ENCODE data around the gene TECPR1.

Gene TECPR1

DNA sequence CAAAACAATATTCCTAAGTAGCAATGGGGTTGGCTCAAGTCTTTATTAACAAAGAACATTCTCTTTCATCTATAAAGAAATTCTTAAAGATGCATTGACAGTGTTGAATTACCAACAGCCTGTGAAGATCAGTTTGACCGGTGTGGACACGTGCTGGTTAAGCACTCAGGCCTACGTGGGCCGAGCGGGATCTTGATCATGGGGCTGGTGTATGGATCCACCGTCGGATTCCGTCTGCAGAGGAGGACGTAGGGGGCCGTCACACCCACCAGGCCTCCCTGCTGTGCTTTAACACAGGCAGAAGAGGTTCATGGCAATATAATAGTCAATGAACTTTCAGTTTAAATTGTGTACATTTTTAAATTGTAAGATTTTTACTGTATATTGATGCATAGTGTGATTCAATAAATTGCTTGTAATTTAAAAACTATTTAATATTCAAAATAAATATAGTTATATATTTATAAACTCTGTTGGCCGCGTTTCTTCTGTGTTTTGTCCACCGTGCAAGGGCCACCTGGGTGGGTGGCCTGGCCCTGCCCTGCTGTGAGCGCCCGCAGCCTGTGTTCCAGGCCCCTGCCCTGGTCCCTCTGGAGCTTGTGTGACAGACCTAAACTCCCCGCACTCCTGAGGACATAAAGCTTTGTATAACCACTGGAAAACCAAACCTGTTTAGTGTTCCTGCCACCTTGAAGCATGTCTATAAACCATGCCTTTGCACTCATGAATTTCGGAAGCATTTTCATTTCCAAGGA, 42.7 kb downstream of the TECPR1 start:
- no peak for DNase-seq

DNA sequence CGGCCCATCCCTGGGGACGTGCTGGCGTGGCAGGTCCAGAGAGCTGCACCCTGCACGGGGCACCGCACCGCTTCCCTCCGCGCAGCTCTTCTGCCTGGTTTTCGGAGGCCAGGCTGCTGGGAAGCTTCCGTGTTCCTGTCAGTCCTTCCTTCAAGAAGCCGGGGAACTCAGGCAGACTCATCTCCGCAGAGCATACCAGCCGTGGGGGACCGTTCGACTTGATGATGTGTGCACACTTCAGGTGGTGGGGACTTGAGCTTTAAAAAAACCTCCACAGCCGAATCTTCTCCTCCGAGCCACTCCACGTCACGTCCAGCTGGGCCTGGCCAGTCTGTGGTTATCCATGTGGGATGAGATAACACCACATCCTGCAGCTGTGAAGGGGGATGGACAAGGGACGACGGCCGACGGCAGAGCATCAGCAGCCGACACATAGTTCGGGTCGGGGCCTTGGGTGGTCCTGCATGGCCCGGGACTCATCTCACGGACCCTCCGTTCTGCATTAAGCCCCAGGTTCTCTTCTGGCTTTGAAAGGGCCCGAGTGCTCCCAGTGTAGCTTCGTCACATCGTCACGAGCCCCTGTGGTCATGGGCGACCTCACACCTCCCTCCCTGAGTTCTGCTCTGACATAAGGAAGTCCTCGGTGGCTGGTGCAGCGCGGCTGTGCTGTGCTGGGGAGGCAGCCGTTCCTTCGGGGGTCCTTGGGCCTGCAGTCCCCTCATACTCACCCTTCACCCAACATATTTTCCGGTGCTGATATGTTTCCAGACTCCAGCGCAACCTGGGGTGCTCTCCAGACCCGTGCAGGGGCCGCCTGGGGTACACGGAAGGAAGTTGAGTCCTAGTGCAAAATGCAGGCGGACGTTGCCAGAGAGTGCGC, 45.3 kb downstream of the TECPR1 start:
- no peak for DNase-seq

DNA sequence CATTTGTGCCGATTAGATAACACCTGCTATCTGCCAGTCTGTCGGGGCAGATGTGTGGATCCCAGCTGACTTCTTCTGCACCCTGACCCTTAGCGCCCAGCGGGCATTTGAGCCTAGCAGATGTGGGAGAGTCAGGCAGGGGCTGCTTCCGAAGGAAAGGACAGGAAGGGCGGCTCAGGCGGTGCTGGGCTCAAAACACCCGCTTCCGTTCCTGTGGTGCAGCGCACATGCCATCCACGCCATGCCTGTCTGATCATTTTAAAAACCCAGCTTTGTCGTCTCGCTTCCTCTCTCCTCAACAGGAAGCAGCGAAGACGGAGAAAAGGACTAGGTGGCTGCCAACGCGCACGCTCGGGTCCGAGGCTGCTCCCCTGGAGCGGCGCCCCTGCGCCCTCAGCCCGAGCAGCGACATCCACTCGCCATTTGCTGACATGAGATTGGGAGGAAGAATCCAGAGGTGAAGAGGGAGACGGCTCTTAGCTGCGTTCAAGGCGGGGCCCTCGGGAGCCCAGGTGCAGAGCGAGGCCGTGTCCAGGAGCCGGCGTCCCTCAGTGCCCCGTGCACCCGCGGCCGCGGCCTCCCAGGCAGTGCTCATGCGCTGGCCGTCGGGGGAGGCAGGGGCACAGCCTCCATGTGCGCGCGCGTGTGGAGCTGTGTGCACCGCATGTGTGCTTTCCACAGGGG, 46.7 kb downstream of the TECPR1 start:
- DNase-seq = no peak

DNA sequence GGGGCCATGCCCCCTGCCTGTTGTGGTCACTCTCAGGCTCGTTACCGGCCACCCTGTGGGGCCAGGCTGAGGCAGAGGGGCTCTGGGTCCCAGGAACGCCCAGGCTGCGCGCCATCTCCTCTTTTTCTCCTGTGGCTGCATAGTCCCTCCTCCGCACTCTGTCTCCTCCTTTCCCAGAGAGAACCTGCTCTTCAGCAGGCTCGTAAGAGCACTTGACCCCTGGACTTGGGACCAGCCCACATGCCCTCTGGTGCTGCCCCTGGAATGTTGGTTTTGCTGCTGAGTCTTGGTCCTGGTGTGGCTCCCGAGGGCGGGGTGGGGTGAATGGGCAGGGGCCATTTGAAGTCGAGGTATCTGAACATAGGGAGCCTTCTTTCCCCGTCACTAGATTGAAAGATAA, 47.4 kb downstream of the TECPR1 start:
- no peak for DNase-seq

DNA sequence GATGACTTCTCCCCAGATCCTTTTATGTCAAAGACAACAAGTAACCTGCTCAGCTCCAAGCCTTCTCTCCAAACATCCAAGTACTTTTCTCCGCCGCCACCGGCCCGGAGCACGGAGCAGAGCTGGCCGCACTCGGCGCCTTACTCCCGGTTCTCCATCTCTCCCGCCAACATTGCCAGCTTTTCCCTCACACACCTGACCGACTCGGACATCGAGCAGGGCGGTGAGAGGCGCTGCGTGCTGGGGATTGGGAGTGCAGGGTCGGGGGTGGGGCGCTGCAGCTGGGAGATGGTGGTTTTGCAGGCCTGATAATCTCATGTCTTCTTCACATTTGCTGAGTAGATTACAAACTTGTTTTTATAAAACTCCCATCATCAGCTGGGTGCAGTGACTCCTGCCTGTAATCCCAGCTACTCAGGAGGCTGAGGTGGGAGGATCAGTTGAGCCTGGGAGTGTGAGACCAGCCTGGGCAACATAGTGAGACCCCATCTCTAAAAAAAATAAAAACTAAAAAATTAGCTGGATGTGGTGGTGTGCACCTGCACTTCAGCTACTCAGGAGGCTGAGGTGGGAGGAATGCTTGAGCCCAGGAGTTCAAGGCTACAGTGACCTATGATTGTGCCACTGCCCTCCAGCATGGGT, 47.9 kb downstream of the TECPR1 start:
- DNase-seq = no peak

DNA sequence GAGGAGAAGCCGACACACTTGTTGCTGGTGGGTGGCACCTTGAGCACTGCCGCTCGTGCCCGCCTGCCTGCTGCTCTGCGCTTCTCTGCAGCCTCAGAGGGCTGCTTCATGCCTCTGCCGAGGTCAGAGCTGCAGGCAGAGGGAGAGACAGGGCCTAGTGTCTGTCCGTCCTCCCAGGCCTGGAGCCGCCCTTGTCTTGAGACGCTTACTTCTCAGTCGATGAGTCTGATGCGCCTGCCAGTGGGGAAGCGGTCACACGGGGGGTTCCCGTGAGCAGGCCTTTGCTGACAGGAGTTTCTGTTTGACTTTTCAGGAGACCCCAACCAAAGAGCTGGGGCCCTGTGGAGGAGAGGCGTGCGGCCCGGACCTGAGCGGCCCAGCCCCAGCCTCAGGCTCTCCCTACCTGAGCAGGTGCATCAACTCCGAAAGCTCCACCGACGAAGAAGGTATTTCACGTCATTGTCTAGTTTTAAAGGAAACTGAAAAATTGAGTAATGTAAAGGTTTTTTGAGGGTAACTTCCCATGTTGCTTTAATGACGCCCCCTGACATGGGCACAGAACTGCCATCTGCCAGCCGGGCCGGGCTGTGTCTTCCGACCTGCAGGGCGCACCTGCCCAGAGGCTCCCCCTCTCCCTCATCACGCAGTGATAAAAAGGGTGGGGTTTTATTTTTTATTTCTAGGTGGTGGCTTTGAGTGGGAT, 48.6 kb downstream of the TECPR1 start:
- DNase-seq = no peak

DNA sequence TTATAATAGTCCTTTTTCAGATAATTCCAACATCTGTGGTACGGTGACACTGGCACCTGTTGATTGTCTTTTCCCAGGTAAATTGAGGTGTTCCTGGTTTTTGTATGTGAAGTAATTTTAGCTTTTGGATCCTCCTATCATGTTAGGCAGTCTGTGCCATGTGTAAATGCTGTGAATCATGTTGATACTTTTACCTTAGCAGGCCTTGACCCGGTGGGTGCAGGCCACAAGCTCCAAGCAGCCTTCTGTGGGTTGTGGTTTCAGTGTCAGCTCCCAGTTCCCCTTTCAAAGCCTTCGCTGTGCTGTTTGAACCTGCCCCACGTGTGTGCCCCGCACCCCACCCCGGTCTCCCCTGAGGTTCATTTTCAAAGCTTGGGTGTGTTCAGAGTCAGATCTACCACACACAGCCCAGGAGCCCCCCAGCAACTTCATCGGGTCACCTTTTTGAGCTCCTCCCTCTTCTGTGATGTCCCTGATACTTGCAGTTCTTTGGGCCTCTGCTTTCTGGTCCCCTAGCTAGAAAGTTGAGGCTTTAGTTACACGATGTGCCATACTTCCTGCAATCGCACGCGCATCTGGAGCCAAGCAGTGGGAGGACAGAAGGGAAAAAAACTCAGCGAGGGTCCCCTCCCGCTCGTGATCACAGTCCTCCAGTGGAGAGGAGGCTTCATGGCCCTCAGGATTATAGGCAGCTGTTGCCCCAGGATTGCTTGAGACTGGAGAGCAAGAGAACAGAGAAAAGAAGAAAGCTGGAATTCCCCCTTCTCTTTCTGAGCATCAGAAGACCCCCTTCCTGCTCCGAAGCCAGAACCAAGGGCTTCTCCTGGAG, 49.5 kb downstream of the TECPR1 start:
- peak; percentile 88 for DNase-seq

DNA sequence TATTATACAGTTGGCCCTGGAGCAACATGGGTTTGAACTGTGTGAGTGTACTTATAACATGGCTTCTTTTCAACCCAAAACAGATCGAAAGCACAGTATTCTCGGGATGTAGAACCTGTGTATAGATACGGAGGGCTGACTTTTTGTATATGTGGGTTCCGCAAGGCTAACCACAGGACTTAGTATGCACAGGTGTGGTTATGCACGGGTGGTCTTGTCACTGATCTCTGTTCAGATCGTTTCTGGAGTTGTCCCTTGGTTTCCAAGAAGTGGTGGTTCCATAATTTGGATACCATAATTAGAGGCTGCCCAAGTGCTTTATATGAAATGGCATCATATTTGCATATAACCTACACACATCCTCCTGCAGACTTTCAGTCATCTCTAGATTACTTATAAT, 51.7 kb downstream of the TECPR1 start:
- DNase-seq = no peak

DNA sequence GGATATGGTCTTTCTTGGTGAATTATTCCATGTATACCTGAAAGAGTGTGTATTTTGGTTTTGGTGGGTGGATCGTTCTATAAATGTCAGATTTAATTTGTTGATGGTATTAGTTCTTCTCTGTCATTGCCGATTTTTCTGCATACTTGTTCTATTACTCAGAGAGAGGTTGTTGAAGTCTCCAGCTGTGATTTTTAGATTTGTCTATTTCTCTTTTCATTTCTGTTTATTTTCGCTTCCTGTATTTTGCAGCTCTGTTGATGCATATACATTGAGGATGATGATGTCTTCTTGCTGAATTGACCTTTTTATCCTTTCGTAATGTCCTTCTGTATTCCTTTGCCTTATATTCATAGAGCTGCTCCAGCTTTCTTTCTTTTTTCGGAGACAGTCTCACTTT, 52.9 kb downstream of the TECPR1 start:
- no peak for DNase-seq

DNA sequence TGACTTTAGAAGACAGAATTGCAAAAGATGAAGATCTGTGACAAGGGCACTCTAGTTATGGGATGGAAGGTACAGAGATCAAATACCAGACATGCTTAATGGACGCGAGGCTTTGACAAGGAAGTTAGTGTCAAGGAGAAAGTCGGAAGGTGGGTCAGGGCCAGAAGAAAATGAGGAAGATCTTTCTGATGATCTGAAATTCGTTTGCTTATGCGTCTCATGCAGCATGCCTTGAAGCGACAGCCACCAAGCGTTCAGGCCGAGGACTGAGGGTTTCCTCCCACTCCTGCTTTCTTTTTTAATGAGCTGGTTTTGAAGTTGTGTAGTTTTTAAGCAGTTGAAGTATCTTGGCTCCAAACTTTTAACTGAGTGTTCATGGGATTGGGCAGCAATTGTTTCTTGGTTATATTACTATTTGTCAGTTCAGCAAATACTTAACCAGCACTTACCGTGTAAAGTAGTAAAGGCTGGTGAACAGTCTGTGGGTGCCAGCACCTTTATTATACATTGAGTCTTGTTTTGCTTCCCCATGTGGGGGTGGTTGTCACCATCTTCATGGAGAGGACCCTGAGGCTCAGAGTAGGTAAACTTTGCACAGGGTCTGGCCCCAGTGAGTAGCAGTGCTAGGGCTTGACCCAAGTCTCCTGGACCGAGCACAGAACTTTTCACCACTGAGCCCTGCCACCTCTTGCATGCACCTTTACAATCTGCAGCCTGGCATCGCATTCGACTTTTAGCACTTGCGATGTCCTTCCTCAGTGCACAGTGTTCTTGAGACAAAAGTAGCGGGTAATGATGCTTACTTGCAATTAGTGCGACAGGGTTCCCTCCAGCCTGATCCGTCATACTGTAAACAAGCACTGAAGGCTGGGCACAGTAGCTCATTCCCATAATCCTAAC, 55.1 kb downstream of the TECPR1 start:
- DNase-seq = no peak

DNA sequence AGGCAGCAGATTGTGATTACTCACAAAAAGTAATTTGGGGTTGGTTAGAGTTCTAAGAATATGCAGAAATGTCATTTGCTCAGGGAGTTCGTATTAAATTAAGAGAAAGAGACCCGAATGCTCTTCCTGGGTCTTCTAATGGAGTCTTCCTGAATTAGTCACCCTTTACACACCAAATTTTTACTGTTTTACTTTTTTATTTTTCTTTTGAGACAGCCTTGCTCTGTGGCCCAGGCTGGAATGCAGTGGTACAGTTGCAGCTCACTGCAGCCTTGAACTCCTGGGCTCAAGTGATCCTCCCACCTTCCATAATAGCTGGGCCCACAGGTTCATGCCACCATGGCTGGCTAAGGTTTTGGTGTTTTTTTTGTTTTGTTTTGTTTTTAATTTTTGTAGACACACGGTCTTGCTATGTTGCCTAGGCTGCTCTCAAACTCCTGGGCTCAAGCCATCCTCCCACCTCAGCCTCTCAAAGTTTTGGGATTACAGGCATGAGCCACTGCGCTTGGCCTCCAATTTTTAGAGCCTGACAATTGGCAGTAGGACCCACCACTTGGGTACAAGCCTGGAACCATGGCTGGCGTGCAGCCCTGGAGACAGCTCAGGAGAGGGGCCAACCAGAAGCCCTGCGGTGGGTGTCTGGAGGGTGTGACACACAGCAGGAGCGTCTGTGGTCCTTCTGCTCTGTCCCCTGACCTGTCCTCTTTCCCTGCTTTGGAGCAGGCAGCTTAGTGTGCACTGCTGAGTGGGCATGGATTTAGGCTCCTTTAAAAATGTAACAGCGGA, 57.2 kb downstream of the TECPR1 start:
- DNase-seq = no peak

DNA sequence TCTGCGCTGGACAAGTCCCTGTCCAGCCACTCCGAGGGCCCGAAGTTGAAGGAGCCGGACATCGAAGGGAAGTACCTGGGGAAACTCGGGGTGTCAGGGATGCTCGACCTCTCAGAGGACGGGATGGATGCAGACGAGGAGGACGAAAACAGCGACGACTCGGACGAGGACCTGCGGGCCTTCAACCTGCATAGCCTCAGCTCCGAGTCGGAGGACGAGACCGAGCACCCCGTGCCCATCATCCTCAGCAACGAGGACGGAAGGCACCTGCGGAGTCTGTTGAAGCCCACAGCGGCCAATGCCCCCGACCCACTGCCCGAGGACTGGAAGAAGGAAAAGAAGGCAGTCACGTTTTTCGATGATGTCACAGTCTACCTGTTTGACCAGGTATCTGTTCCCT, 57.8 kb downstream of the TECPR1 start:
- no peak for DNase-seq

DNA sequence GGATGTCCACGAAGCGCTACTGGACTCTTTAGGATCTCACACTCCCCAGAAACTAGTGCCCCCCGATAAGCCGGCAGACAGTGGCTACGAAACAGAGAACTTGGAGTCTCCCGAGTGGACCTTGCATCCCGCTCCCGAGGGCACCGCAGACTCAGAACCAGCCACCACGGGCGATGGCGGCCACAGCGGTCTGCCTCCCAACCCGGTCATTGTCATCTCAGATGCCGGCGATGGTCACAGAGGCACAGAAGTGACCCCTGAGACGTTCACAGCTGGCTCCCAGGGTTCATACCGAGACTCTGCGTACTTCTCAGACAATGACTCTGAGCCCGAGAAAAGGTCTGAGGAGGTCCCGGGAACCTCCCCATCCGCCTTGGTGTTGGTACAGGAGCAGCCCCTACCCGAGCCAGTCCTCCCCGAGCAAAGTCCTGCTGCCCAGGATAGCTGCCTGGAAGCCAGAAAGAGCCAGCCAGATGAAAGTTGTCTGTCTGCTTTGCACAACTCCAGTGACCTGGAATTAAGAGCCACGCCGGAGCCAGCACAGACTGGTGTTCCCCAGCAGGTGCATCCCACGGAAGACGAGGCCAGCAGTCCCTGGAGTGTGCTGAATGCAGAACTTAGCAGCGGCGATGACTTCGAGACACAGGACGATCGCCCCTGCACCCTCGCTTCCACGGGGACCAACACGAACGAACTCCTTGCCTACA, 58.4 kb downstream of the TECPR1 start:
- no peak for DNase-seq

DNA sequence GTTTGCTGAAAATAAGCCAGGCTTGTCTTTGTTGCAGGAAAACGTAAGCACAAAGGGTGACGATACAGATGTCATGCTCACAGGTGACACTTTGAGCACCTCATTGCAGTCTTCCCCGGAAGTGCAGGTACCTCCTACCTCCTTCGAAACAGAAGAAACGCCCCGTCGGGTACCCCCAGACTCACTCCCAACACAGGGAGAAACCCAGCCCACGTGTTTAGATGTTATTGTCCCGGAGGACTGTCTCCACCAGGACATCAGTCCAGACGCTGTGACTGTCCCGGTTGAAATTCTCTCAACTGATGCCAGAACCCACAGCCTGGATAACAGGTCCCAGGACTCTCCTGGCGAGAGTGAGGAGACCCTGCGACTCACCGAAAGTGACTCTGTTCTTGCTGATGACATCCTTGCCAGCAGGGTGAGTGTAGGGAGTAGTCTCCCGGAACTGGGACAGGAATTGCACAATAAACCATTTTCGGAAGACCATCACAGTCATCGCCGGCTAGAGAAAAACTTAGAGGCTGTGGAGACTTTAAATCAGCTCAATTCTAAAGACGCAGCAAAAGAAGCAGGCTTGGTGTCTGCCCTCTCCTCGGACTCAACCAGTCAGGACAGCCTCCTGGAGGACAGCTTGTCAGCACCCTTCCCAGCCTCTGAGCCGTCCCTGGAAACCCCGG, 59.1 kb downstream of the TECPR1 start:
- DNase-seq = no peak

DNA sequence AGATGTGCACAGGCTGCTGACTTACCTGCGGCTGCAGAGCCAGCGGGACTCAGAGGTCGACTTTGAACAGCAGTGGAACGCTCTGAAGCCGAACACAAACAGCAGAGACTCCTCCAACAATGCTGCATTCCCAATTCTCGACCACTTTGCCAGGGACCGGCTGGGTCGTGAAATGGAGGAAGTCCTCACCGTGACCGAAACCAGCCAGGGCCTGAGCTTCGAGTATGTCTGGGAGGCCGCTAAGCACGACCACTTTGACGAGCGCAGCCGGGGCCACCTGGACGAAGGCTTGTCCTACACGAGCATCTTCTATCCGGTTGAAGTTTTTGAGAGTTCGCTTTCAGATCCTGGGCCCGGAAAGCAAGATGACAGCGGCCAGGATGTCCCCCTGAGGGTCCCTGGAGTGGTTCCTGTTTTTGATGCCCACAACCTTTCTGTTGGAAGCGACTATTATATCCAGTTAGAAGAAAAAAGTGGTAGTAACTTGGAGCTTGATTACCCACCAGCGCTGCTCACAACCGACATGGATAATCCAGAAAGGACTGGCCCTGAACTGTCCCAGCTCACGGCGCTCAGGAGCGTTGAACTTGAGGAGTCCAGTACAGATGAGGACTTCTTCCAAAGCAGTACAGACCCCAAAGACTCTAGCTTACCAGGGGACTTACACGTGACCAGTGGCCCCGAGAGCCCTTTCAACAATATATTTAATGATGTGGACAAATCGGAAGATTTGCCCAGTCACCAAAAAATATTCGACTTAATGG, 60.2 kb downstream of the TECPR1 start:
- DNase-seq = no peak

DNA sequence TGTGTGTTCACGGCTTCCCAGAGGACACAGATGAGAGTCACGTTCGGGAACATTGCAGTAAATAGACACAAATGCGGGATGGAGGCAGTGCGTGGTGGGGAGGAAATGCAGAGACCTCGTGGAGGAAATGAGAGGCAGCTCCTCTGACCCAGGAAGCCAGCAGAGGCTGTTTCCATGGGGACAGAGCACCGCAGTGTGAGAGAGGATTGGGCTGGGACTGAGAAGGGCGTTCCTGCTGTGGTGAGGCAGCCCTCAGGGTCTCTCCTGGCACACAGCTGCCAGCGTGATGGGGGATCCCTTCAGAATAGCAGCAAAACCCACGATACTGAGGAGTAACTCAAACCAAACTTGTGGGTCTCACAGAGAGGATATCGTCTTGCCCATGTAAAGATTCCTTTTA, 62.5 kb downstream of the TECPR1 start:
- DNase-seq = no peak

DNA sequence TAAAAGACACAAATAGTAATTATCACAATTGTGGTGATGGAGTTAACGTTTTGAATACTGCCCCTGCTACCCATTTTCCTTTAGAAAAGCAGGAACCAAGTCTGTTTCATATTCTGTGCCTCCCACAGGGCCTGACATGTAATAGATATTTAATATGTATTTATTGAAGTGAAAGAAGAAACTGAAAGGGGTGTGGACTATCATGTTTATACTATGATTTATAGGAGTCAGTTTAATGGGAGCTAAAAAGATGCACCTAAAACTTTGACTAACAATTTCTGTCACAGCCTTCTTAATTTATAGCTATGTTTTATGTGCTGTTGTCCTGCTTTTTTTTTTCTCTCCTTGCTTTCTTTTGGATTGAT, 64.9 kb downstream of the TECPR1 start:
- DNase-seq = no peak
